NCI-H2227 (cell line): ENCODE results near the gene REL.

ENCODE experiments used
- DNase-seq: peaks from one replicate; lab custom pipeline; 2025; ENCODE audit not compliant: unreplicated experiment; lab: John Stamatoyannopoulos, UW

Gene REL

GRCh38 chr2:60964651-60965498, 83.5 kb downstream of the REL start:
- DNase-seq: no peak

DNA sequence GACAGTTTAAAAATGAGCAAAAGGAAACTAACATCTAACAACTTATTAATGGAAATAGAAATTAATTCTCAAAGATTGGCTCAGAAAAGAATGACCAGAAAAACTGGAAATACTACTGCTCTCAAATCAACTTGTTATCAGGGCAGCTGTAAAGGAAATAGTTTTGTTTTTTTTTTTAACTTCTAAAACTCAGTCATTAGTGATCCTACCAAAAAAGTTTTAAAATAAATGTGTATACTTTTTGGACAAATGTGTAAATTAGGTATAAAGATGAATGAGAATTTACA, 84.1 kb downstream of the REL start:
- DNase-seq: no peak

DNA sequence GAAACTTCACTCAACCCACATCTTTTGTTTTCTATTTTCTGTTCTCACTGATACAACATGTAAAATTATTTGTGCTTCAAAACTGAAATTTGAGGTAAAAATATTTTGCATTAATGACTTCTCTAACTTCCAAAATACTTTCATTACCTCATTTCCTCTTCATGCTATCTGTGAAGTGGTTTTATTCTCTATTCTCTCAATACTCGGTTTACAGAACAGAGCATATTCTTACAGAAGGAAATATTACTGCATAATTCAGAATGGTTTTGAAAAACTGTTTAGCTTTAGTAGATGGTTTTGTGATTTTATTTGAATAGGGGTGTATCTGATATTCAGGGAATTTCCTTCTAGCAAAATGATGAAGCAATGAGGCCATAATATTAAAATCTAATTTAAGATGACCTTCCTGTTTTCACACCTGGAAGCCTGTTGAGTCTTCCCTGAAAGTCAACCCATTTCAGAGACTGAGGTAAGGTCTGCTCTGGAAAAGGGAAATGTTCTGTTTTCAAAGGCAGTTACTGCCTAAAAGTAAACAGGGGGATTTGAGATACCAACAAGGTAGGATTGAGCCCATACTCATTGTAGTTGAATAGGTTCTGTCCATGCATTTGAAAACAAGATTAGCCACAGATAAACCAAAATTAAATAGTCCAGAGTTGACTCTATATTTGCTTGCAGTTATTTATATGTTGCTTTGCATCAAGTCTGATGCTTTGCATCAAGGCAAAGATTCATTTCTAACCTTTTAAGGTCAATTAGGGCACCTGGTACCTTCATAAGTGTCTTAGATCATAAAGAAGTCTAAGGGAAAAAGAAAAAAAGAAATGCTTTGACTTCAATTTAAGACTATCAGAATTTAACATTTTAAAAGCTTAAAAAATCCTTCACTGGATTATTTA, 85.4 kb downstream of the REL start:
- DNase-seq: no peak

DNA sequence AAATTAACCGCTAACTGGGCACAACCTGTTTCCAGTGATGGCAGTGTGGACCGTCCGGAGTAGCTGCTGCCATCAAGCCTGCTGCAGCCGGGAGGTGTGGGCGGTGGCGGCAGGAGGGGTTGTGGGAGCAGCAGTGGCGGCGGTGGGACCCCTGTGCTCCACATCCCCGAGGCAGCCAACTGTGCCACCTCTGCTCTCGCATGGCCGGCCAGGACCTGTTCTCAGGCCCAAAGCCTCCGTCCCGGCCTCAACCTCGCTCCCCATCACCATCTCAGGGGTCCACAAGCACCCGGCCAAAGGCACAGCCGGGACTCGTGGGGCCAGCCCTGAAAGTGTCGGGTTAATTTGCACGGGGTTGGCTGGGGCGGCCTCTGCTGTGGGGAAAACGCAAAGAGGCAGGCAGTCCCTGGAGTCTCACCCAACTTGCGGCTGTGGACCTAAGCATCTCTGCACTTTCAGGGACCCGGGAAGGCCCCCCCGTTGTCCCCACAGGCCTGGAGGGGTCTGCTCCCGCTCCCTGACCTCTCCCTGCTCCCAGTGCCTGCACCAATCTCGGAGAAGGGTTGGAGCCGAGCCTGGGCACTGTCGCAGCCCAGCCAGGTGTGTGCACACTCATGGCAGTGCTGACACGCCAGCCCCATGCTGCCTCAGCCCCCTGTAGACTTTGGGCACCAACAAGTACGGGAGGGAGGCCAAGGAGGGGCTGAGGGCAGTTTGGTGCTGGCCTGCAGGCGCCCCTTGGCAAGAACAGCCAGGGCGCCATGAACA, 91.7 kb downstream of the REL start:
- DNase-seq: no peak

DNA sequence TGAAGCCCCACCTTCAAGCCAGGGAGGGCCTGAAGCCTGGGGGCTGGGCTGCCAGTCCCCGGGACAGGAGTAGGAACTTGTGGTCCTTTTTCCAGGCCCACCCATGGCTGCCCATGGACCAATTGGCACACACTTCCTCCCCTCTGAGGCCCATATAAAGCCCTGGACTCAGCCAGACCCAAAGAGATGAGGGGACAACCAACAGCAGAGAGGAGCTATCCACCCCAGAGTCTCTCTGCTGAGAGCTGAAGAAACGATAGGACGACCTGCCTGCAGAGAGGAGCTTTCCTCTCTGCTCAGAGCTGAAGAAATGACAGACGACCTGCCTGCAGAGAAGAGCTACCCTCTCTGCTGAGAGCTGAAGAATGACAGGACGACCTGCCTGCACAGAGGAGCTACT, 92.3 kb downstream of the REL start:
- DNase-seq: no peak

DNA sequence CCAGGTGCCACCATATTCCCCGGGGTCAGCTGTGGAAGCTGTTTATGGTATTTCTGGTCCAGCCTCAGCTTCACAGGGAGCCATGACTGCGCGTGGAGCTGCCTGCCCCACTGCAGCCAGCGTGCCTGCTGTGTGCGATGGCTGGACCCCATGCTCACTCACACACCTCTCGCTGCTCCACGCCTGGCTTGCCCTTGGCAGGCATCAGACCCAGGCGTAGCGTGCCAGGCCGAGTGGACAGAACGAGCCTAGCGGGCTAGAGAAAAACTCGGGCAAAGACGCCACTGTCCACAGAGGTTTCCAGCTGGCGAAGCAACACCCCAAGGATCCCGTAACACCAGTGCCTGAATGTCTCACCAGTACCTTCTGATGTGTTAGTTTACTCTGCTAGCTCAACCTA, 93.3 kb downstream of the REL start:
- no peak for DNase-seq
